ENCODE measurements around the gene CXCL6. TPM values are rescaled to one million over a fixed set of nuclear protein-coding genes. Genes with fewer than 3 reads are reported as not detected.

CXCL6 gene
- total RNA-seq, 4 donors from 2014 or later, result 2.2 TPM; not detected in 3

GRCh38 chr4:73816814-73817213, 19.7 kb upstream of the CXCL6 start:
- peak in 1 of 2 donors; percentile 23 for DNase-seq (ENCODE audit: low spot score in 2 of 2)
- H3K4me3 ChIP-seq, result no peak overlapping the region
- no peaks in the 10 kb centered on the region for H3K9me3 ChIP-seq
- WGBS, 2 donors, result 52 to 56% methylated on average over 3 of the region's 3 CpGs
- H3K36me3 ChIP-seq, result no peaks in the 10 kb centered on the region
- TF ChIP-seq EP300 (IDR thresholded peaks at IDR 0.05), result no peak
- no peak for TF ChIP-seq CTCF (IDR thresholded peaks at IDR 0.05)
- TF ChIP-seq POLR2A (IDR thresholded peaks at IDR 0.05), result no peak
- no peaks in the 10 kb centered on the region for H3K27me3 ChIP-seq
- H3K27ac ChIP-seq, result no peak overlapping the region
- no peaks in the 10 kb centered on the region for H3K4me1 ChIP-seq

- no peak overlapping the region for H3K4me3 ChIP-seq
- no peaks in the 10 kb centered on the region for H3K9me3 ChIP-seq
- no peak overlapping the region for H3K27ac ChIP-seq
- H3K4me1 ChIP-seq, result no peaks in the 10 kb centered on the region
- no peak for DNase-seq (ENCODE audit: low spot score in 2 of 2)
- H3K27me3 ChIP-seq, result no peaks in the 10 kb centered on the region
- no peaks in the 10 kb centered on the region for H3K36me3 ChIP-seq
- WGBS, 2 donors, result 74 to 83% methylated on average over 1 of the region's 1 CpG
- no peak for TF ChIP-seq POLR2A (IDR thresholded peaks at IDR 0.05)
- TF ChIP-seq CTCF (IDR thresholded peaks at IDR 0.05), result no peak
- TF ChIP-seq EP300 (IDR thresholded peaks at IDR 0.05), result no peak
Observed at GRCh38 chr4:73817341-73817740, 19.1 kb upstream of the CXCL6 start.

- no peak for TF ChIP-seq EP300 (IDR thresholded peaks at IDR 0.05)
- no peak for TF ChIP-seq CTCF (IDR thresholded peaks at IDR 0.05)
- TF ChIP-seq POLR2A (IDR thresholded peaks at IDR 0.05), result no peak
- DNase-seq (ENCODE audit: low spot score in 2 of 2), result no peak
- no peaks in the 10 kb centered on the region for H3K36me3 ChIP-seq
- no peak overlapping the region for H3K27ac ChIP-seq
- H3K4me1 ChIP-seq, result no peaks in the 10 kb centered on the region
- 91 to 92% methylated on average over 4 of the region's 4 CpGs for WGBS, 2 donors
- no peaks in the 10 kb centered on the region for H3K9me3 ChIP-seq
- no peaks in the 10 kb centered on the region for H3K27me3 ChIP-seq
- no peak overlapping the region for H3K4me3 ChIP-seq
Observed at GRCh38 chr4:73821325-73821724, 15.2 kb upstream of the CXCL6 start.

GRCh38 chr4:73822389-73822788, 14.1 kb upstream of the CXCL6 start:
- Histone ChIP-seq H3K27me3 (no peaks in the 10 kb centered on the region), H3K9me3 (peaks cover 0 to 3% (median 0%) of the 10 kb centered on the region in 4 donors), H3K27ac (no peak overlapping the region), H3K36me3 (no peaks in the 10 kb centered on the region), H3K4me1 (no peaks in the 10 kb centered on the region), H3K4me3 (no peak overlapping the region)
- no peak for DNase-seq (ENCODE audit: low spot score in 2 of 2)
- TF ChIP-seq CTCF (IDR thresholded peaks at IDR 0.05) (no peak), EP300 (IDR thresholded peaks at IDR 0.05) (no peak), POLR2A (IDR thresholded peaks at IDR 0.05) (no peak)
- 80 to 83% methylated on average over 3 of the region's 3 CpGs for WGBS, 2 donors

- no peak for DNase-seq (ENCODE audit: low spot score in 2 of 2)
- no peak overlapping the region for H3K27ac ChIP-seq
- no peaks in the 10 kb centered on the region for H3K36me3 ChIP-seq
- no peak for TF ChIP-seq EP300 (IDR thresholded peaks at IDR 0.05)
- TF ChIP-seq POLR2A (IDR thresholded peaks at IDR 0.05), result no peak
- TF ChIP-seq CTCF (IDR thresholded peaks at IDR 0.05), result no peak
- H3K9me3 ChIP-seq, result peaks cover 0 to 7% (median 0%) of the 10 kb centered on the region in 4 donors
- H3K27me3 ChIP-seq, result no peaks in the 10 kb centered on the region
- no peak overlapping the region for H3K4me3 ChIP-seq
- no peaks in the 10 kb centered on the region for H3K4me1 ChIP-seq
Observed at GRCh38 chr4:73822812-73823504, 13.5 kb upstream of the CXCL6 start.

All from tibial nerve (tissue), 4 donors.